Endodermal cell (in vitro differentiated cells): ENCODE data around the gene ATP2A2. TPM values are rescaled to one million over a fixed set of nuclear protein-coding genes. Genes with fewer than 3 reads are reported as not detected.

Experiments
- DNase-seq: peaks from one replicate; pipeline ENCODE4 v3.0.0-alpha.2; 2017
- H3K27ac ChIP-seq: 2 replicates; pipeline ENCODE4 v1.5.1; 2013; ENCODE audit warnings: mild to moderate bottlenecking, low read depth, low read length, moderate library complexity
- H3K27me3 ChIP-seq: 2 replicates; pipeline ENCODE4 v1.6.1; 2013; ENCODE audit warnings: mild to moderate bottlenecking, low read length, moderate library complexity; ENCODE audit not compliant: insufficient read depth, control insufficient read depth, poor library complexity, severe bottlenecking
- H3K36me3 ChIP-seq: 2 replicates; pipeline ENCODE4 v1.7.0; 2013; ENCODE audit warnings: mild to moderate bottlenecking, low read length, moderate library complexity; ENCODE audit not compliant: control insufficient read depth, insufficient read depth
- H3K4me1 ChIP-seq: one replicate; pipeline ENCODE4 v1.7.0; 2013; ENCODE audit warnings: low read length; ENCODE audit not compliant: control insufficient read depth, insufficient read depth
- H3K4me3 ChIP-seq: 2 replicates; pipeline ENCODE4 v1.5.1; 2013; ENCODE audit warnings: mild to moderate bottlenecking, low read length, moderate library complexity
- H3K9ac ChIP-seq: 2 replicates; pipeline ENCODE4 v1.6.1; 2013; ENCODE audit warnings: mild to moderate bottlenecking, low read length, moderate library complexity; ENCODE audit not compliant: poor library complexity, severe bottlenecking; ENCODE audit errors: extremely low read depth
- H3K9me3 ChIP-seq: 2 replicates; pipeline ENCODE4 v1.6.1; 2013; ENCODE audit warnings: mild to moderate bottlenecking, low read length, moderate library complexity; ENCODE audit not compliant: control insufficient read depth
- H3K27ac Mint-ChIP-seq: 2 replicates; pipeline ENCODE4 v1.8.0; 2020; ENCODE audit warnings: mixed read lengths
- H3K27me3 Mint-ChIP-seq: 2 replicates; pipeline ENCODE4 v1.8.0; 2021; ENCODE audit warnings: mild to moderate bottlenecking, mixed read lengths; ENCODE audit not compliant: insufficient read depth
- H3K36me3 Mint-ChIP-seq: 2 replicates; pipeline ENCODE4 v1.8.0; 2020; ENCODE audit warnings: low read depth, mixed read lengths
- H3K4me1 Mint-ChIP-seq: 2 replicates; pipeline ENCODE4 v1.8.0; 2020; ENCODE audit warnings: mixed read lengths
- H3K4me3 Mint-ChIP-seq: 2 replicates; pipeline ENCODE4 v1.8.0; 2020; ENCODE audit warnings: mild to moderate bottlenecking, moderate library complexity, mixed read lengths
- H3K9me3 Mint-ChIP-seq: 2 replicates; pipeline ENCODE4 v1.8.0; 2020; ENCODE audit warnings: mild to moderate bottlenecking, mixed read lengths
- WGBS, 2 experiments: methylation state at CpG; one replicate each; pipeline versions ENCODE4 v1.1.5 to v1.1.7; 2013; ENCODE audit warnings: missing lambda C conversion rate in 2 of 2, mixed read lengths in 1 of 2; ENCODE audit not compliant: insufficient coverage in 1 of 2, insufficient read length in 1 of 2; 5-methylcytosine and 5-hydroxymethylcytosine counted together
- total RNA-seq, 2 donors: library from RNA; stranded (reverse); fragmentation: NEBNext Ultra II Directional in 1 of 2; extraction: Animal tissue kit (Norgen Biotek cat#: 25700) in 1 of 2; gene quantifications; 2 replicates in 1 of 2; 3 replicates in 1 of 2; pipeline ENCODE4 v1.2.1, GENCODE V29; 2021
- TF ChIP-seq, protein P1 (sequence below): fragments of 200-600 bp; sonication (generic); conservative IDR thresholded peaks from 2 replicates; pipeline ENCODE4 v1.5.0; 2021; ENCODE audit warnings: antibody characterized with exemption, mild to moderate bottlenecking

Gene ATP2A2
- total RNA-seq, 2 donors from 2014 or later: 151 to 235 TPM

DNA sequence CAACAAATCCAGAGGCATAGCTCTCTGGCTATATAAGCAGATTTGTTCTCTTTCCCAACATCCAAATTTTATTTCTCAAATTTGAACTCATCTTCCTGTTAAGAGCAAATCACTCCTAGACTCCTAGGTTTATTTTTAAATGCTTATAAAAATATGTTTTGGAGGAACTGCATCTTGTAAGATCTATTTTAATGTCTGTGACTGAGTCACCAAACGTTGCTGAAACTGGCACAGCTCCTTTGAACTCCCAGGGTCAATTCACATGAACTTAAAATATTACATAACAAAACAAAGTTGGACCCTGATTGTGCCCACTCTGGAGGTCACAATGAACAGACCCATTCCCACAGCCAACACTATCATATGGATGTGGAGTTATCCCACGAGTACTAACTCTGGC, 98.6 kb downstream of the ATP2A2 start:
- Mint-ChIP-seq H3K4me1 (no peaks in the 10 kb centered on the region), H3K27ac (no peak overlapping the region), H3K27me3 (no peaks in the 10 kb centered on the region), H3K4me3 (no peak overlapping the region), H3K36me3 (peaks cover 74% of the 10 kb centered on the region), H3K9me3 (no peaks in the 10 kb centered on the region)
- H3K4me3 ChIP-seq: no peak overlapping the region
- 91% methylated on average over 2 of the region's 2 CpGs; no CpG with 5 or more reads in 1 of the 2 experiments for WGBS, 2 experiments
- TF ChIP-seq, protein P1, sequence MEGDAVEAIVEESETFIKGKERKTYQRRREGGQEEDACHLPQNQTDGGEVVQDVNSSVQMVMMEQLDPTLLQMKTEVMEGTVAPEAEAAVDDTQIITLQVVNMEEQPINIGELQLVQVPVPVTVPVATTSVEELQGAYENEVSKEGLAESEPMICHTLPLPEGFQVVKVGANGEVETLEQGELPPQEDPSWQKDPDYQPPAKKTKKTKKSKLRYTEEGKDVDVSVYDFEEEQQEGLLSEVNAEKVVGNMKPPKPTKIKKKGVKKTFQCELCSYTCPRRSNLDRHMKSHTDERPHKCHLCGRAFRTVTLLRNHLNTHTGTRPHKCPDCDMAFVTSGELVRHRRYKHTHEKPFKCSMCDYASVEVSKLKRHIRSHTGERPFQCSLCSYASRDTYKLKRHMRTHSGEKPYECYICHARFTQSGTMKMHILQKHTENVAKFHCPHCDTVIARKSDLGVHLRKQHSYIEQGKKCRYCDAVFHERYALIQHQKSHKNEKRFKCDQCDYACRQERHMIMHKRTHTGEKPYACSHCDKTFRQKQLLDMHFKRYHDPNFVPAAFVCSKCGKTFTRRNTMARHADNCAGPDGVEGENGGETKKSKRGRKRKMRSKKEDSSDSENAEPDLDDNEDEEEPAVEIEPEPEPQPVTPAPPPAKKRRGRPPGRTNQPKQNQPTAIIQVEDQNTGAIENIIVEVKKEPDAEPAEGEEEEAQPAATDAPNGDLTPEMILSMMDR: no peak
- H3K27ac ChIP-seq: no peak overlapping the region
- no peaks in the 10 kb centered on the region for H3K27me3 ChIP-seq
- H3K9ac ChIP-seq: no peak overlapping the region
- no peak for DNase-seq
- no peaks in the 10 kb centered on the region for H3K9me3 ChIP-seq
- peaks cover 81% of the 10 kb centered on the region for H3K36me3 ChIP-seq
- no peaks in the 10 kb centered on the region for H3K4me1 ChIP-seq

DNA sequence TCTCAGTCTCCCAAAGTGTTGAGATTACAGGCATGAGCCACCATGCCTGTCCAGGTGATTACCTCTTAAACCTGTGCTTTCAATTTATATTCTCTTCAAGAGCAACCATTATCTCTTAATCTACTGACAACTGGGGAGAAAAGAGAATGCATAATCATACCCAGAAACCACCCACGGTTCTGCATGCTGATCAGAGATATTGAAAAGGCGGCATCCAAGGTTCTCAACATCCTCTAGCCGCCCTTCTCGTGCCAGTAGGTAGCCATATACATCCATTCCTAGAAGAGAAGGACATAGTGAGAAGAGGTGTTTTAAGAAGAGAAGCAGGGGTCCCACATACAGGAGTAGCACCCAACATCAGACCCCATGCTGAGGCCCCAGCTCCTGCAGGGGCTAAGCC, 101.6 kb downstream of the ATP2A2 start:
- no peak for DNase-seq
- no peak overlapping the region for H3K9ac ChIP-seq
- peaks cover 77% of the 10 kb centered on the region for H3K36me3 Mint-ChIP-seq
- H3K9me3 Mint-ChIP-seq: no peaks in the 10 kb centered on the region
- 95 to 100% methylated on average over 3 to 4 of the region's 4 CpGs for WGBS, 2 experiments
- H3K4me3 ChIP-seq: no peak overlapping the region
- H3K27me3 Mint-ChIP-seq: no peaks in the 10 kb centered on the region
- H3K4me3 Mint-ChIP-seq: no peak overlapping the region
- H3K9me3 ChIP-seq: no peaks in the 10 kb centered on the region
- no peaks in the 10 kb centered on the region for H3K27me3 ChIP-seq
- no peak overlapping the region for H3K27ac ChIP-seq
- no peaks in the 10 kb centered on the region for H3K4me1 Mint-ChIP-seq
- H3K4me1 ChIP-seq: no peaks in the 10 kb centered on the region
- no peak overlapping the region for H3K27ac Mint-ChIP-seq
- peaks cover 81% of the 10 kb centered on the region for H3K36me3 ChIP-seq
- TF ChIP-seq, protein P1: no peak

Other genes starting within 250 kb of the ATP2A2 start
- 10 to 100 TPM; 19.6 to 23.5 TPM for gene C12orf76, start 232.7 kb upstream of the ATP2A2 start, total RNA-seq
- gene IFT81, start 156.9 kb upstream of the ATP2A2 start, total RNA-seq: 10 to 100 TPM; 20.2 to 29.6 TPM
- 100 to 1,000 TPM in 1 of 2 donors, 10 to 100 TPM in 1; 86.0 to 100 TPM for gene ANAPC7, start 122.5 kb downstream of the ATP2A2 start, total RNA-seq
- gene ARPC3, start 169.1 kb downstream of the ATP2A2 start, total RNA-seq: 100 to 1,000 TPM; 218 to 227 TPM
- 10 to 100 TPM; 40.8 to 50.7 TPM for gene GPN3, start 187.0 kb downstream of the ATP2A2 start, total RNA-seq
- 1 to 10 TPM; 5.5 to 7.2 TPM for gene FAM216A, start 187.6 kb downstream of the ATP2A2 start, total RNA-seq
- gene VPS29, start 220.9 kb downstream of the ATP2A2 start, total RNA-seq: 10 to 100 TPM; 87.7 to 89.4 TPM
- gene RAD9B, start 221.1 kb downstream of the ATP2A2 start, total RNA-seq: under 1 TPM; 0.29 to 0.31 TPM